GM18499 (cell line): ENCODE measurements around the gene PLCD3.
A peak's percentile ranks its signal among the peaks of the same experiment; 100 is the strongest.
"Not testable (repeated sequence)": the region's sequence is repeated elsewhere in the genome, so short reads cannot be mapped to it uniquely, and the experiment has no call there.

Experiments
- ATAC-seq: cut with Tn5 transposase; IDR thresholded peaks from one replicate; pipeline ENCODE4 v1.9.1; 2021; ENCODE audit warnings: moderate number of reproducible peaks; ENCODE audit not compliant: insufficient read depth, unreplicated experiment

Gene PLCD3

GRCh38 chr17:45135192-45135977 is 3.1 kb upstream of the PLCD3 start, which contains the start of gene ACBD4:
Gene ACBD4, plus strand, starts transcription at chr17:45135687. Its CDS starts 458 bp downstream, at chr17:45136145.
- peak; percentile 79 for ATAC-seq

- no peak for ATAC-seq
These were observed 503 bp upstream of the PLCD3 start for GRCh38 chr17:45132572-45133463.

GRCh38 chr17:45131616-45132319 is 547 bp downstream of the PLCD3 start:
- ATAC-seq: no peak

DNA sequence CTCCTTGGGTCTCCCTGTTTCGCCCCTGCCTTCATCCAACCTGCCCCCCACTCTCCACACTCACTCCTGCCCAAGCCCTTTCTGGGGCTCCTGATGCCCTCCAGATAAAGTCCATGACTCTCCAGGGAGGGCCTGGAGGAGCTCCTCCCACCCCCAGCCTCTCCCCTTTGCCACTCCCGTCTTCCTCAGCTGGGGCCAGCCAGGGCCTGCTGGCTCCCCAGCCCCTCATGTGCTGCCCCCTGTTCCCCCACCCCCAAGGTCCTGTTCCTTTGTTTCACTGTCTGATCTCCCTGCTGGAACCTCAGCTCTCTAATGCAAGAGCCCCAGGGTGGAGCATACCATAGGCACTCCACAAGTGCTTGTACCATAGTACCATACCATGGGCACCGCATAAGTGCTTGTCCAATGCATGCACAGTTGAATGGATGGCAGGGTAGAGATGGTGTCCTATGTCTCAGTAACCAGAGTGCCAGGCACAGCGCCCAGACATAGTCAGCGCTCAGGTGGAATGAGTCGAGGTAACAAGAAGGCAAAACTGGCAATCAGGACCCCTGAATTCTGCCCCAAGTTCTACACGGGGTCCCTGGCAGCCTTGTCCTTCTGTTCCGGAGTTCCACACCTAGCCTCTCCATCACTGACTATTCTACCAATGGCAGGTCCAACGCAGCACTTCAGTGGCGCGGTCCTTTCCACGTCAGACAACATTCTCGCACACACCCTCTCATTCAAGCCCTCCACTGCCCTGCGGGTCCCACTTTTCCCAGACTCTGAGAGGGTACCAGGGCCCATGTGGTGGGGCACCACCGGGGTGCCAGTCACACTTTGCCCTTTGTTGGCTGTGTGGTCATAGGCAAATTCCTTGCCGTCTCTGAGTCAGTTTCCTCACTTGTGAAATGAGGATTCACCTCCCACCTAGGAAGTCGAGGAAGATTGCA is 1.4 kb downstream of the PLCD3 start:
- ATAC-seq: no peak

DNA sequence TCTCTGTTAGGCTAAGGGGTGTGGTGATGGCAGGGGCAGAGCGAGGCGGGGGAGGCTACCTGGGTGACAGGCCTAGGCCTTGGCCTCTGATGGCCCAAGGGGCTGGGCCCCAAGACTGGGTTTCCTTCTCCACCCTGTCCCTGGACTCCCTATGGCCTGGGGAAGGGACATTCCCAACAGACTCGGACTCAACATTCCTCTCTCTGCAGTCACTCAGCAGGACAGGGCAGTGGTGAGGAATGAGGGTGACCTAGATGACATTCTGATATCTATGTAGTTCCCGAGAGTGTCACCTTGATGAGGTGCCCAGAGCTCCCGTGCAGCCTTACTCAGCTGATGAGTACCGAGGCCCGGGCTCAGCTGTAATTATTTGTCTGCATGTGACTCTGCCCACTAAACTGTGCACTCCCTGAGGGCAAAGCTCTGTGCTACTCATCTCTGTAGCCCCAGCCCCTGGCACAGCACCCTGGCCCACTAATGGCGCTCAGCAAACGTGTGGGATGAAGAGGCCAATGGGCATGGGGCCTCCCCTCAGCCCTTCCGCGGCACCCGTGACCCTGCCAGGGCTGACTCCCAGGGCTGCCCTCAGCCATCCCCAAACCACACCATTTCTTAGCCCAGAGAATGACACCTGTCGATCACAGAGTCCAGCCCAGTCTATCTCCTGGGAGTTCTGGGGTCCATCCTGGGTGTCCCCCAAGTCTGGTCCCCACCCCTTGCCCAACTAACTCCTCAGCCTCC is 2.2 kb downstream of the PLCD3 start:
- no peak for ATAC-seq

- no peak for ATAC-seq
These were observed 2.8 kb downstream of the PLCD3 start for GRCh38 chr17:45129426-45129939.

- ATAC-seq: no peak
These were observed 3.3 kb downstream of the PLCD3 start for GRCh38 chr17:45128989-45129388.

DNA sequence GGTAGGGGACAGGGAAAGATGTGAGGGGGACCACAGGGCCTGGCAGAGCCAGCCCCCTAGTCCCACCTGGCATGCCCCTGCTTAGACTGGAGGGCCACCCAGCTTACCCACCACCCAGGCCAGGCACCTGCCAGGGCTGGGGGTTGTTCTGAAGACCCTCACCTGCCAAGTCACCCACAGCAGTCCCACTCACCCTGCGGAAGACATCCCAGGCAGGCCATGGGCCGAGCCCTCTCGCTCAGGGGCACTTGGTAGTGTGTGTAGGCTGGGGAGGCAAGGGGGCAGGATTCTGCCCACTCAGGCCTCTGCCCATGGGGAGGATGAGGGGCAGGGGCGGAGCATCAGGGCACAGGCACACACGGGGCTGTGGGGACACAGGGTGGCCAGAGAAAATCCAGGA is 4.0 kb downstream of the PLCD3 start:
- no peak for ATAC-seq

DNA sequence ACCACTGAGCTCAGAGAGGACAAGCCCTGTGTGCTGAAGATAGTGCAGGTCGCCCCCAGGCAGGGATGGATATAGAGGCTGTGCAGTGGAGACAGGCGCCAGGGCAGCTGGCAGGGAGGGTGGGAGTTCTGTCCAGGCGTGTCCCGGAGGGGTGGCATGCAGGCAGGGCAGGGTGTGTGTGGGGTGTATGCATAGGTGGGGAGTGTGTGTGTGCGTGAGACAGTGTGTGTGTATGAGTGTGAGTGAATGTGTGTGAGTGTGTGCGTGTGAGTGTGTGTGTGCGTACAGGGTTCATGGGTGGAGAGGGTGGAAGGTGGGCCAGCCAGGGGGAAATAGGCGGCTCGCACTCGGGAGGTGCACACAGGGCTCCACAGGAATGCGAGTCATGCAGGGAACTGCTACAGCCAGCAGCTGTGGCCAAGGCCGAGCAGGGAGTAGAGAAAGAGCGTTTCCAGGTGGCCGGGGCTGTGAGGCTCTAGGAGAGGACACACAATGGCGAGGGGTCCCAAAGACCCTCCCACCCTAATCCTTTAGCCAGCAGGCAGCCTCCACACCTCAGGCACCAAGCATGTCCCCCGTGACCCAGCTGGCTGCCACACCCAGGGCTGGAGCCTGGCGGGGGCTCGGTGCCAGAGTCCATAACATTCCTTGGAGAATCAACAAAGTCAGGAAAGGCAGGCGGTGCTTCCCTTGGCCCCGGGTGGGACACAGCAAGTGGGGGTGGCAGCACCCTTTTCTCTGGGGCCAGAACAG is 4.6 kb downstream of the PLCD3 start:
- no peak for ATAC-seq

DNA sequence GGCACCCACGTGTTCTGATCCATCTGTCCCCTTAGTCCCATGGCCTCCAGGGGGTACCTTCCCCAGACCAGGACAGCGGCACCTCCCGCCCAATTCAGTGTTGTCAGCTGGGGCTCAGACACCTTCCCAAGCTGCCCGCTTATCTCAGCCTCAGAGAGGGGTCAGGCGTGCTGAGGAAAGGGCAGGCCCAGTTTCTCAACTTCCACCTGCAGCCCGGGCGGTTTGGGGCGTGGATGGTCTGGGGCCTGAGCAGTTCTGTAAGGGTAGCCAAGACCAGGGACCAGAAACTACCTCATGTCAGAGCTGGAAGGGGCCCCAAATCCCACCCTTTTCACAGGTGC is 5.1 kb downstream of the PLCD3 start:
- no peak for ATAC-seq

- ATAC-seq: no peak
These were observed 6.8 kb downstream of the PLCD3 start for GRCh38 chr17:45125509-45125908.

GRCh38 chr17:45124797-45125122 is 7.6 kb downstream of the PLCD3 start:
- not testable (repeated sequence) for ATAC-seq

DNA sequence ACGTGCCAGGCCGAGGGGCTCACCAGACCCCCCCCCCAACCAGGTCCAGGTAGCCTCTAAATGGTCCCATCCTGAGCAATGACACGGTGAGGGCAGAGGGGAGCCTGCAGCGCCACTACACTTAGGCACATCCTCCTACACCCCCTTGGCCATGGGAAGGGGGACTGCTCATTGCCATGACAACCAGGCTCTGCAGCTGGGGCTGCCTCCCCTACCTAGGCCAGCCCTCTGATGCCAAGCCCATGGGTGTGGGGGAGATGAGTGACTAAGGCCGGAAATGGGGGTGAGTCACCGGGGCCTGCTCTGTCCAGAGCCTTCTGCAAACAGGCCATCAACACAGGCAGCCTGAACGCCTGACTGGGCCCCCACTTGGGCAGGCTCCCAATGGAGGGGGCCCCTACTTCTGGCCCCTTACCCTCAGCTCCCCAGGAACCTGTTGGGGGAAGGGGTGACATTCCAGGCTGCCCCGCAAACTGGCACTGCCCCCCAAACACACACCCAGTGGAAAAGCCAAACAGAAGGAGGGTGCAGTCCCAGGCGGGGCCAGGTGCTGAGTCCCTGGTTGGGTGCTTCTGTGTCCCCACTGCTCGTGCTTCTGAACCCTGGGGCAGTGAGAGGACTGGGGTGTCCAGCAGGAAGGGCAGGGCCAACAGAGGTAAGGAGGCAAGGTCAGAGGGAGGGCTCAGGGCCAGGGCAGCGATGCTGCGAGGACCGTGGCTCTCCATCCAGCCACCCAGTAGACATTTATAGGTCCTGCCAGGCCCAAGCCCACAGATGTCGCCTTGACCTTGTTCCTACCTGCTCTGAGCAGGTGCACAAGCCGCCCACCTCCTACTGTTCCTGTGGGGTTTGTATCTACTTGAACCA is 8.2 kb downstream of the PLCD3 start:
- no peak for ATAC-seq

DNA sequence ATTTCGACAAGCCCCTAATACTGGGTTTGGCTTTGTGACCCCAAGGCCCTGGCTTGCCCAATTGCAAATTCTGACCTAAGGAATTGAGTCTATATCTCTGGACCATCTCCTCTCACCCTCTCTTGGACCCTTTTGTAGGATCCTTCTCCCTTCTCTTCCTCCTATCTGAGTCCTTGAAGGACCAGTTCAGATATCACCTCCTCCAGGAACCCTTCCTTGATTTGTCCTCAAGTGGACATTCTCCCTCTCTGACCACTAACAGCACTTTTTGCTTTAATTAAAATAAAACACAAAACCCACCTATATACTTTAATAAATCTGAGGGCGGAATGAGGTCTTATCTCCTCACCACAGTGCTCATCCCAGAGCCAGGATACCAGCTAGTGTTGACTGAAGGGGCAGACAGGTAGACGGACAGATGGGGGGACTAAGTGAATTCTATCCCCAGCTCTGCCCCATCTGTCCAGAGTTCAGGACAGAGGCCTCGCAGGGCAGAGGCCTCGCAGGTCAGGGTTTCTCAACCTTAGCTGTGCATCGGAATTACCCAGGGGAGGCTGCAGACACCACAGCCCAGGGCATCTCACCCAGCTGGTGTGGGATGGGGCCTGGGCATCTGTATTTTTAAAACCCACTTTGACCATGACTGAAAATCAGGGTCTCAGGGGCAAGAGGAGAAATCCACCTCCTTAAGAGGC is 9.1 kb downstream of the PLCD3 start:
- no peak for ATAC-seq

DNA sequence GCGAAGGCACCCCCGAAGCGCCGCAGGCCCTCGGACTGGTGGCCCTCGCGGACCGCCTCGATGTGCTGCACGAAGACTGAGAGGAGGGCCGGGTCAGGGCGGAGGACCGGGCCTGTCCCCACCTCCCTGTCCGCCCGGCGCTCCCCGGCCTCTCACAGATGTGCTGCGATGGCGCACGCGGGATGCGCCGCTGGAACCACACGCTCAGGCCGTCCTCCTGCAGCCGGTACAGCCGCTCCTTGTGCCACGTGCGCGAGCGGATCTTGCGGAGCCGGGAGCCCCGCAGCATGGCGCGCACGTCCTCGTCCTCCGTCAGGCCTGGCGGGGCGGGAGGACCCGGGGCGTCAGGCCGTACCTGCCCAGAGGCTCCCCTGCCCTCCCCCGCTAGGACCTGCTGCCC is 11.3 kb downstream of the PLCD3 start:
- ATAC-seq: no peak

DNA sequence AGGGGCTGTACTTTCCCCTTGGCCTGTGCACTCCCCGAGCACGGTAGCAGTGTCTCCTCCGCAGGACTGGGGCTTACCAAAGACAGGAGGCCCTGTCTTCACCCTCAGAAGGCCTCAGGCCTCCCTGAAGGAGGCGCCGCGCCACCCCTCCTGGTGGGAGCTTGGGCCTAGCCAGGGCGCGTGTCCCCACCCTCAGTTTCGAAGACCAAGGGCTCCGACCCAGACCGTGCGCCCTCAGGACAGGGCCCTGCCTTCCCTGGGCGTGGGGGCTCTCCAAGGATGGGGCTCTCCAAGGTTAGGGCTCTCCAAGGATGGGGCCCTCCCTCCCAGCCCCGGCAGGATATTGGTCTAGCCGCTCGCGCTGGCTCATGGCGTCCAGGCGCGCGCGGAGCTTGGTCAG is 11.8 kb downstream of the PLCD3 start:
- no peak for ATAC-seq

GRCh38 chr17:45119964-45120363 is 12.4 kb downstream of the PLCD3 start:
- ATAC-seq: no peak
